ENCODE measurements around the gene TBC1D22A. TPM values are rescaled to one million over a fixed set of nuclear protein-coding genes. Genes with fewer than 3 reads are reported as not detected.

The TBC1D22A gene
- total and polyA plus RNA-seq, 2 experiments from 2014 or later, result 9.6 to 13.3 TPM

DNA sequence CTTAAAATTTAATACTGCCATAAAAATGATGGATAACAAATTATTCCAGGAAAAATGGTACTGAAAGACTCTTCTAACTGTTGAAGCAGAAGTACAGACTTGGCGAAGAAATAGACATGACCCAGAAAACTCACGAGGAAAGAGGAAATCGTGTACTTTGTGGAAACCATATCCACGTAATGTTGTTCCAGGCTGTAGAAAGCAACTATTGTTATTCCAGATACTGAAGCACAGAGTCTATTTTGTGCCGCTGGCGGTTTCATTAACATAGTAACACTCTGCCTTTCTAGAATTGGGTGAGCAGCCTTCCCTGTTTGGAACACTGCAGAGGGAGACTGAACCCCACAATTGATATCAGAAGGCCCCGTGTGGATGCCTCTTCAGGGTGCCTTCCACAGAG, 310.6 kb downstream of the TBC1D22A start (continued):
- TF ChIP-seq, protein P1, sequence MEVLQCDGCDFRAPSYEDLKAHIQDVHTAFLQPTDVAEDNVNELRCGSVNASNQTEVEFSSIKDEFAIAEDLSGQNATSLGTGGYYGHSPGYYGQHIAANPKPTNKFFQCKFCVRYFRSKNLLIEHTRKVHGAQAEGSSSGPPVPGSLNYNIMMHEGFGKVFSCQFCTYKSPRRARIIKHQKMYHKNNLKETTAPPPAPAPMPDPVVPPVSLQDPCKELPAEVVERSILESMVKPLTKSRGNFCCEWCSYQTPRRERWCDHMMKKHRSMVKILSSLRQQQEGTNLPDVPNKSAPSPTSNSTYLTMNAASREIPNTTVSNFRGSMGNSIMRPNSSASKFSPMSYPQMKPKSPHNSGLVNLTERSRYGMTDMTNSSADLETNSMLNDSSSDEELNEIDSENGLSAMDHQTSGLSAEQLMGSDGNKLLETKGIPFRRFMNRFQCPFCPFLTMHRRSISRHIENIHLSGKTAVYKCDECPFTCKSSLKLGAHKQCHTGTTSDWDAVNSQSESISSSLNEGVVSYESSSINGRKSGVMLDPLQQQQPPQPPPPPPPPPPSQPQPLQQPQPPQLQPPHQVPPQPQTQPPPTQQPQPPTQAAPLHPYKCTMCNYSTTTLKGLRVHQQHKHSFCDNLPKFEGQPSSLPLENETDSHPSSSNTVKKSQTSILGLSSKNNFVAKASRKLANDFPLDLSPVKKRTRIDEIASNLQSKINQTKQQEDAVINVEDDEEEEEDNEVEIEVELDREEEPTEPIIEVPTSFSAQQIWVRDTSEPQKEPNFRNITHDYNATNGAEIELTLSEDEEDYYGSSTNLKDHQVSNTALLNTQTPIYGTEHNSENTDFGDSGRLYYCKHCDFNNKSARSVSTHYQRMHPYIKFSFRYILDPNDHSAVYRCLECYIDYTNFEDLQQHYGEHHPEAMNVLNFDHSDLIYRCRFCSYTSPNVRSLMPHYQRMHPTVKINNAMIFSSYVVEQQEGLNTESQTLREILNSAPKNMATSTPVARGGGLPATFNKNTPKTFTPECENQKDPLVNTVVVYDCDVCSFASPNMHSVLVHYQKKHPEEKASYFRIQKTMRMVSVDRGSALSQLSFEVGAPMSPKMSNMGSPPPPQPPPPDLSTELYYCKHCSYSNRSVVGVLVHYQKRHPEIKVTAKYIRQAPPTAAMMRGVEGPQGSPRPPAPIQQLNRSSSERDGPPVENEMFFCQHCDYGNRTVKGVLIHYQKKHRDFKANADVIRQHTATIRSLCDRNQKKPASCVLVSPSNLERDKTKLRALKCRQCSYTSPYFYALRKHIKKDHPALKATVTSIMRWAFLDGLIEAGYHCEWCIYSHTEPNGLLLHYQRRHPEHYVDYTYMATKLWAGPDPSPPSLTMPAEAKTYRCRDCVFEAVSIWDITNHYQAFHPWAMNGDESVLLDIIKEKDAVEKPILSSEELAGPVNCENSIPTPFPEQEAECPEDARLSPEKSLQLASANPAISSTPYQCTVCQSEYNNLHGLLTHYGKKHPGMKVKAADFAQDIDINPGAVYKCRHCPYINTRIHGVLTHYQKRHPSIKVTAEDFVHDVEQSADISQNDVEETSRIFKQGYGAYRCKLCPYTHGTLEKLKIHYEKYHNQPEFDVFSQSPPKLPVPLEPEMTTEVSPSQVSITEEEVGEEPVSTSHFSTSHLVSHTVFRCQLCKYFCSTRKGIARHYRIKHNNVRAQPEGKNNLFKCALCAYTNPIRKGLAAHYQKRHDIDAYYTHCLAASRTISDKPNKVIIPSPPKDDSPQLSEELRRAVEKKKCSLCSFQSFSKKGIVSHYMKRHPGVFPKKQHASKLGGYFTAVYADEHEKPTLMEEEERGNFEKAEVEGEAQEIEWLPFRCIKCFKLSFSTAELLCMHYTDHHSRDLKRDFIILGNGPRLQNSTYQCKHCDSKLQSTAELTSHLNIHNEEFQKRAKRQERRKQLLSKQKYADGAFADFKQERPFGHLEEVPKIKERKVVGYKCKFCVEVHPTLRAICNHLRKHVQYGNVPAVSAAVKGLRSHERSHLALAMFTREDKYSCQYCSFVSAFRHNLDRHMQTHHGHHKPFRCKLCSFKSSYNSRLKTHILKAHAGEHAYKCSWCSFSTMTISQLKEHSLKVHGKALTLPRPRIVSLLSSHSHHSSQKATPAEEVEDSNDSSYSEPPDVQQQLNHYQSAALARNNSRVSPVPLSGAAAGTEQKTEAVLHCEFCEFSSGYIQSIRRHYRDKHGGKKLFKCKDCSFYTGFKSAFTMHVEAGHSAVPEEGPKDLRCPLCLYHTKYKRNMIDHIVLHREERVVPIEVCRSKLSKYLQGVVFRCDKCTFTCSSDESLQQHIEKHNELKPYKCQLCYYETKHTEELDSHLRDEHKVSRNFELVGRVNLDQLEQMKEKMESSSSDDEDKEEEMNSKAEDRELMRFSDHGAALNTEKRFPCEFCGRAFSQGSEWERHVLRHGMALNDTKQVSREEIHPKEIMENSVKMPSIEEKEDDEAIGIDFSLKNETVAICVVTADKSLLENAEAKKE (CRISPR knock-in tag; IDR thresholded peaks at IDR 0.05), result no peak
- no peak for TF ChIP-seq JUNB (IDR thresholded peaks at IDR 0.05; ENCODE audit: unreplicated experiment)
- no peak for TF ChIP-seq EZH2 (IDR thresholded peaks at IDR 0.05; ENCODE audit: low read depth, unreplicated experiment)
- TF ChIP-seq STAT1 (IDR thresholded peaks at IDR 0.05; ENCODE audit: unreplicated experiment), result no peak

DNA sequence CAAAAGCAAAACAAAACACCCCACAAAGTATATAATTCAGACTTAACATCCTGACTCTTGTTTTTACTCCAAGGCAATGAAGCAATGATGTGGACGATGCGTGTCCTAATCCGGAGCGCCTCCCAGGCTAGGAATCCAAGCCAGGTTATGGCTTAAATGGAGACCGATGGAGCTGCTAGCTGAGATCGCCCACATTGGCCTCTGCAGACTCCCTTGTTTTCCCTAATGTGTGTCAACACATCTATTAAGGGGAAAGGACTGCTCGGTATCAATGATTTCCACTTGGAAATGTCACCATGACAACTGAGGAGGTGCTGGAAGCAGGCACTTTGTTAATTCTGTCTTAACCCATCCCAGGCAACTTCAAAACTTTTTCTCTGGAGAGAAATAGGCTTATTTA, 311.7 kb downstream of the TBC1D22A start:
- no peak for ATAC-seq
- Mint-ChIP-seq H3K27me3 (ENCODE audit: insufficient read depth, low read depth, poor library complexity) (peaks cover 6% of the 10 kb centered on the region), H3K27ac (0 out of 2 replicates have a peak overlapping the region, but pooled peaks have one; percentile 59), H3K4me1 (no peaks in the 10 kb centered on the region), H3K36me3 (ENCODE audit: low read depth) (peaks cover 3% of the 10 kb centered on the region; the same call in 2 of the 3 replicates), H3K9me3 (peaks cover 11% of the 10 kb centered on the region), H3K4me3 (no peak overlapping the region)
- H4K20me1 ChIP-seq (replicated peaks; ENCODE audit: insufficient read depth), result no peaks in the 10 kb centered on the region
- no peak for DNase-seq (ENCODE audit: low spot score)
- H3K36me3 ChIP-seq (ENCODE audit: insufficient read depth), result no peaks in the 10 kb centered on the region
- H3K4me3 ChIP-seq, result no peak overlapping the region
- no peaks in the 10 kb centered on the region for H3F3A ChIP-seq (replicated peaks; ENCODE audit: low read depth)
- no peak overlapping the region for H3K27ac ChIP-seq (ENCODE audit: low read depth)
- H3K27me3 ChIP-seq (ENCODE audit: insufficient read depth), result no peaks in the 10 kb centered on the region
- H2AFZ ChIP-seq, result no peak overlapping the region
- TF ChIP-seq POLR2AphosphoS5 (IDR thresholded peaks at IDR 0.05; ENCODE audit: low read depth) (no peak), CREB1 (CRISPR knock-in tag; IDR thresholded peaks at IDR 0.05; ENCODE audit: low read depth) (no peak), ZNF331 (CRISPR knock-in tag; IDR thresholded peaks at IDR 0.05; ENCODE audit: low read depth) (no peak), NANOG (IDR thresholded peaks at IDR 0.05; ENCODE audit: borderline replicate concordance) (no peak), EZH2phosphoT487 (IDR thresholded peaks at IDR 0.05; ENCODE audit: unreplicated experiment) (no peak)
- H3K9me2 ChIP-seq (ENCODE audit: insufficient read depth), result no peaks in the 10 kb centered on the region
- no peak overlapping the region for H3K4me2 ChIP-seq
- no peaks in the 10 kb centered on the region for H3K4me1 ChIP-seq (ENCODE audit: insufficient read depth)
- H3K79me2 ChIP-seq (replicated peaks; ENCODE audit: insufficient read depth), result no peaks in the 10 kb centered on the region; the same call in 1 of the 2 replicates
